Measurements from ENCODE around the gene ABCA13. TPM values are rescaled to one million over a fixed set of nuclear protein-coding genes. Genes with fewer than 3 reads are reported as not detected.

ABCA13 gene
- total and polyA plus RNA-seq, 2 donors from 2014 or later = 0.62 to 6.0 TPM

- FAIRE-seq (no peak), DNase-seq (no peak)
- Histone ChIP-seq H3K4me3 (ENCODE audit: low read length in 3 of 3) (no peak overlapping the region), H3K9me3 (ENCODE audit: control insufficient read depth in 2 of 3, insufficient read depth in 1 of 3, low read length in 3 of 3) (no peaks in the 10 kb centered on the region), H3K27me3 (ENCODE audit: control insufficient read depth, insufficient read depth, low read length) (no peaks in the 10 kb centered on the region), H3K4me1 (ENCODE audit: control insufficient read depth in 2 of 3, insufficient read depth in 2 of 3, low read depth in 1 of 3, low read length in 3 of 3) (no peaks in the 10 kb centered on the region), H3K36me3 (ENCODE audit: control insufficient read depth in 2 of 3, insufficient read depth in 3 of 3, low read length in 3 of 3) (no peaks in the 10 kb centered on the region), H3K27ac (ENCODE audit: low read depth in 2 of 2, low read length in 2 of 2) (no peak overlapping the region), H3K9ac (ENCODE audit: low read length in 3 of 3) (no peak overlapping the region)
- intact Hi-C loops (cut with DNase I) = no loop called here
- no peak for TF ChIP-seq CTCF (IDR thresholded peaks at IDR 0.05; ENCODE audit: borderline replicate concordance, extremely low read depth, insufficient read depth)
These were observed 5.2 kb downstream of the ABCA13 start for GRCh38 chr7:48176356-48176893.

DNA sequence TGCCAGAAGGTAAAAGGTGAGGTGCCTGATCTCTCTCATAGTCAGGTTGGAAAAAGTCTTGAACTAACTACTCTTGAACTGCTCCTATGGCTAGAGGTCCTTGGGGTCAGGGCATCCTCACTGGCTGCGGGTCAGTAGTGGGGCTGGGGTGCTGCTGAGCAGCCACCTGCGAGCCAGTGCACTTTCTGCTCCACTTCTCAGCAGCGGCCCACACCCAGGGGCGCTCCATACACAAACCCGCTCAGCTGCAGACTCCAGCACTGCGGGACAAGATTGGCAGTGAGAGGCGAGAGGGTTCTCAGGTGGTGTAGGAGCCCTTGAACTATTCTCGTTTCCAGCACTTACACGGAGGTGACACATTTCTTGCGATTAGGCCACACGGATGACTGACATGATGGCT is 6.0 kb downstream of the ABCA13 start:
- TF ChIP-seq CTCF (IDR thresholded peaks at IDR 0.05; ENCODE audit: borderline replicate concordance, extremely low read depth, insufficient read depth) = no peak
- no peaks in the 10 kb centered on the region for H3K36me3 ChIP-seq (ENCODE audit: control insufficient read depth in 2 of 3, insufficient read depth in 3 of 3, low read length in 3 of 3)
- intact Hi-C loops (cut with DNase I) = no loop called here
- H3K27me3 ChIP-seq (ENCODE audit: control insufficient read depth, insufficient read depth, low read length) = no peaks in the 10 kb centered on the region
- DNase-seq (no peak), FAIRE-seq (no peak)
- no peak overlapping the region for H3K27ac ChIP-seq (ENCODE audit: low read depth in 2 of 2, low read length in 2 of 2)
- H3K9me3 ChIP-seq (ENCODE audit: control insufficient read depth in 2 of 3, insufficient read depth in 1 of 3, low read length in 3 of 3) = no peaks in the 10 kb centered on the region
- H3K4me1 ChIP-seq (ENCODE audit: control insufficient read depth in 2 of 3, insufficient read depth in 2 of 3, low read depth in 1 of 3, low read length in 3 of 3) = no peaks in the 10 kb centered on the region
- no peak overlapping the region for H3K4me3 ChIP-seq (ENCODE audit: low read length in 3 of 3)
- H3K9ac ChIP-seq (ENCODE audit: low read length in 3 of 3) = no peak overlapping the region

- FAIRE-seq (no peak), DNase-seq (no peak)
- Histone ChIP-seq H3K9ac (ENCODE audit: low read length in 3 of 3) (no peak overlapping the region), H3K4me1 (ENCODE audit: control insufficient read depth in 2 of 3, insufficient read depth in 2 of 3, low read depth in 1 of 3, low read length in 3 of 3) (no peaks in the 10 kb centered on the region), H3K9me3 (ENCODE audit: control insufficient read depth in 2 of 3, insufficient read depth in 1 of 3, low read length in 3 of 3) (no peaks in the 10 kb centered on the region), H3K36me3 (ENCODE audit: control insufficient read depth in 2 of 3, insufficient read depth in 3 of 3, low read length in 3 of 3) (no peaks in the 10 kb centered on the region), H3K27me3 (ENCODE audit: control insufficient read depth, insufficient read depth, low read length) (no peaks in the 10 kb centered on the region), H3K27ac (ENCODE audit: low read depth in 2 of 2, low read length in 2 of 2) (no peak overlapping the region), H3K4me3 (ENCODE audit: low read length in 3 of 3) (no peak overlapping the region)
- intact Hi-C loops (cut with DNase I) = no loop called here
- TF ChIP-seq CTCF (IDR thresholded peaks at IDR 0.05; ENCODE audit: borderline replicate concordance, extremely low read depth, insufficient read depth) = no peak
These were observed 8.3 kb downstream of the ABCA13 start for GRCh38 chr7:48179496-48180030.

DNA sequence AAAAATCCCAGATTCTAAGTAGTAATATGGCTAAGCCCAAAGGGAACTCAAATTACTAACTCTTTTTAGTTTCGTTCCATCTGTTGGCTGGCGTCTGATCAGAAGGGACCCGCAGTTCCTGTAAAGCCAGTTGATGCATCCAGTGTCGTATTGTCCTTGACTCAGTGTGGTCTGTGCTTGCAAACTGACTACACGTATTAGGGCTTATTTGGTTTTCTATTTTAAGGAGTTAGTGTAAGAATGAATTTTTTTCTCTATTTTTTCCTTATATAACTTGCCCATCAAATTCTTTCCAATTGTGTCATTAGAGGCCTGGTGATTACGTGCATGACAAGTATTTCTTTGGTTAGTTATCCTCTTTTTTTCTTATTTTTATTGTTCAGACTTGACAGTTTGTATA is 9.7 kb downstream of the ABCA13 start:
- Histone ChIP-seq H3K4me3 (ENCODE audit: low read length in 3 of 3) (no peak overlapping the region), H3K36me3 (ENCODE audit: control insufficient read depth in 2 of 3, insufficient read depth in 3 of 3, low read length in 3 of 3) (no peaks in the 10 kb centered on the region), H3K4me1 (ENCODE audit: control insufficient read depth in 2 of 3, insufficient read depth in 2 of 3, low read depth in 1 of 3, low read length in 3 of 3) (no peaks in the 10 kb centered on the region), H3K9ac (ENCODE audit: low read length in 3 of 3) (no peak overlapping the region), H3K27ac (ENCODE audit: low read depth in 2 of 2, low read length in 2 of 2) (no peak overlapping the region), H3K9me3 (ENCODE audit: control insufficient read depth in 2 of 3, insufficient read depth in 1 of 3, low read length in 3 of 3) (no peaks in the 10 kb centered on the region), H3K27me3 (ENCODE audit: control insufficient read depth, insufficient read depth, low read length) (no peaks in the 10 kb centered on the region)
- no peak for FAIRE-seq
- no peak for DNase-seq
- TF ChIP-seq CTCF (IDR thresholded peaks at IDR 0.05; ENCODE audit: borderline replicate concordance, extremely low read depth, insufficient read depth) = no peak
- intact Hi-C loops (cut with DNase I) = no loop called here
